OCI-LY1 (cell line): ENCODE measurements around the gene TOMM40.

Source experiments
- CTCF ChIP-seq: fragments of 200-600 bp; sonication (generic), shearing (Covaris generic); IDR thresholded peaks from 2 replicates; pipeline ENCODE4 v1.5.1; 2017; ENCODE audit warnings: mild to moderate bottlenecking, antibody characterized with exemption, low read length, moderate library complexity, mixed read lengths
- EZH2 ChIP-seq: fragments of 200-600 bp; sonication (generic), shearing (Covaris generic); IDR thresholded peaks from 2 replicates; pipeline ENCODE4 v1.8.0; 2017; ENCODE audit warnings: borderline replicate concordance, mixed run types, mild to moderate bottlenecking, antibody characterized with exemption, low read length, moderate library complexity, mixed read lengths

GRCh38 chr19:44882063-44882462 is 9.0 kb upstream of the TOMM40 start:
- TF ChIP-seq CTCF: no peak
- TF ChIP-seq EZH2: no peak
